Esophagus muscularis mucosa (tissue), 4 donors: Measurements from ENCODE around the gene TRIM7. TPM values are rescaled to one million over a fixed set of nuclear protein-coding genes. Genes with fewer than 3 reads are reported as not detected.

Experiments used
- DNase-seq: peaks from one replicate; pipeline ENCODE4 v3.0.0-alpha.2; 2017; ENCODE audit errors: extremely low spot score
- H3K27ac ChIP-seq, 4 donors: fragments of 200-600 bp; sonication (generic); replicated peaks in 1 of 4; 1 replicate in 3 of 4; 2 replicates in 1 of 4; pipeline ENCODE4 v1.5.1; 2016 to 2019; ENCODE audit warnings: mild to moderate bottlenecking in 1 of 4
- H3K27me3 ChIP-seq, 4 donors: fragments of 200-600 bp; sonication (generic); one replicate each; pipeline versions ENCODE4 v1.5.1 to v1.6.0; 2016 to 2019
- H3K36me3 ChIP-seq, 4 donors: fragments of 200-600 bp; sonication (generic); one replicate each; pipeline ENCODE4 v1.5.1; 2016 to 2019
- H3K4me1 ChIP-seq, 4 donors: fragments of 200-600 bp; sonication (generic); one replicate each; pipeline ENCODE4 v1.5.1; 2016 to 2019
- H3K4me3 ChIP-seq, 4 donors: fragments of 200-600 bp; sonication (generic); 1 replicate in 2 of 4; 2 replicates in 2 of 4; pipeline ENCODE4 v1.5.1; 2016 to 2019; ENCODE audit warnings: mild to moderate bottlenecking in 4 of 4, moderate library complexity in 1 of 4
- H3K9me3 ChIP-seq, 4 donors: fragments of 200-600 bp; sonication (generic); 1 replicate in 3 of 4; 2 replicates in 1 of 4; pipeline ENCODE4 v1.5.1; 2016 to 2019
- EP300 ChIP-seq: sonication (generic); formaldehyde crosslinking; IDR thresholded peaks from one replicate; pipeline ENCODE4 v1.6.1; 2017; ENCODE audit warnings: antibody characterized with exemption
- POLR2A ChIP-seq: fragments of 450-650 bp; IDR thresholded peaks from one replicate; pipeline ENCODE4 v1.6.1; 2017; ENCODE audit warnings: antibody characterized with exemption, moderate library complexity, mild to moderate bottlenecking, low read depth
- POLR2AphosphoS5 ChIP-seq, 2 donors: sonication (generic); formaldehyde crosslinking; IDR thresholded peaks; one replicate each; pipeline ENCODE4 v1.6.1; 2017; ENCODE audit warnings: antibody characterized with exemption in 2 of 2
- WGBS: methylation state at CpG from one replicate; pipeline ENCODE4 v1.1.5; 2018; 5-methylcytosine and 5-hydroxymethylcytosine counted together
- intact Hi-C: fragments of 100-400 bp; cut with DNase I; formaldehyde crosslinking; loops from one replicate; pipeline ENCODE4 v1.15.1; 2023
- total RNA-seq, 4 donors: library from RNA; depleted of rRNA; stranded (reverse); fragments of >200 nt; gene quantifications; one replicate each; pipeline versions ENCODE4 v1.1.0 to v1.2.1, GENCODE V29; 2016
- TF ChIP-seq, protein P1 (sequence below), 3 experiments: fragments of 200-600 bp in 2 of 3; fragments of 450-650 bp in 1 of 3; sonication (generic) in 2 of 3; IDR thresholded peaks; one replicate each; pipeline ENCODE4 v1.5.1; 2017 to 2019; ENCODE audit warnings: antibody characterized with exemption in 3 of 3, mild to moderate bottlenecking in 2 of 3, moderate library complexity in 1 of 3

TRIM7 gene
- total RNA-seq, 4 donors from 2014 or later = 2.1 to 5.8 (median 3.4) TPM

DNA sequence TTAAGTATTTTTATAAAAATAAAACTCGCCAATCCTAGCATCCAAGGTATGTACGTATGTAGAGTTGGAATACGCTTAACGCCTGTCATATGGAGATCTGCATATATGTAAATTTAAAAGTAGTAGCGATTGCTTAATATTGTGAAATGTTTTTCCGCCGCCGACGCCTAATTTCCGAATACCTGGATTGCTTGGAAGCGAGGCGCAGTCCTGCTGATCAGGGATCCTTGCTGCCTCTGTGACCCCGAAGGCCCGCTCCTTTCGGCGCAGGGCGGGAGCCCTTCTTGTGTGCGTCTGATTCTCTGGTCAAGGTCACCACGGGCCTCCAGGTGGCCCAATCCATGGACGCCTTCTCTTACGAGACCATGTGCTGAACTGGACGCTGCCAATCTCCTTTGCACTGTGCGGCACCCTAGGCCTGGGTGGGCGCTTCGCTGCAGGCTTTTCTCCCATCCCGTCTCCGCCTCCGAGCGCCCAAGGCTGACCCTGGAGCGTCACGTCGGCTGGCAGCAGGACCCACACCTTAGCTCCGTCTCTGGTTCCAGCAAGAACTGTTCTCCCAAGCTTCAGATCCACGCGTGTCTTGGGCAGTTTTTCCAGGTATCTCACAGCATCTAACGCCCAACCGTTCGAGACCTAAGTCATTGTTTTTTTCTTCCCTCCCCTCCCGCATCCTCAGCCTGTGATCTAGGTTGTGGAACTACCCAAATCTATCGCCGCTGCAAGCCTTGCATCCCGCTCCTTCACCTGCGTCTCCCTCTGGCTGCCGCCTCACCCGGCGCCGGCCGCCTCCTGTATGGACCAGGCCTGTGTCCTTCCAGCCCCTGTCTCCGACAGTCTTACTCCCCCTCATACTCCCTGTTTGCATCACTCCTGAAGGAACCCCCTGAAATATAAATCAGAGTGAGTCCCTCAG, 14.5 kb upstream of the TRIM7 start:
- DNase-seq = no peak
- intact Hi-C loops = loop anchor here (5.0 kb wide), 1 partner anchor 43 kb away; the partner anchor contains the start of gene TRIM52
- no peak overlapping the region for H3K27ac ChIP-seq
- H3K9me3 ChIP-seq = no peaks in the 10 kb centered on the region
- H3K4me3 ChIP-seq = no peak overlapping the region
- no peak for TF ChIP-seq POLR2AphosphoS5 (IDR thresholded peaks at IDR 0.05)
- TF ChIP-seq, protein P1, sequence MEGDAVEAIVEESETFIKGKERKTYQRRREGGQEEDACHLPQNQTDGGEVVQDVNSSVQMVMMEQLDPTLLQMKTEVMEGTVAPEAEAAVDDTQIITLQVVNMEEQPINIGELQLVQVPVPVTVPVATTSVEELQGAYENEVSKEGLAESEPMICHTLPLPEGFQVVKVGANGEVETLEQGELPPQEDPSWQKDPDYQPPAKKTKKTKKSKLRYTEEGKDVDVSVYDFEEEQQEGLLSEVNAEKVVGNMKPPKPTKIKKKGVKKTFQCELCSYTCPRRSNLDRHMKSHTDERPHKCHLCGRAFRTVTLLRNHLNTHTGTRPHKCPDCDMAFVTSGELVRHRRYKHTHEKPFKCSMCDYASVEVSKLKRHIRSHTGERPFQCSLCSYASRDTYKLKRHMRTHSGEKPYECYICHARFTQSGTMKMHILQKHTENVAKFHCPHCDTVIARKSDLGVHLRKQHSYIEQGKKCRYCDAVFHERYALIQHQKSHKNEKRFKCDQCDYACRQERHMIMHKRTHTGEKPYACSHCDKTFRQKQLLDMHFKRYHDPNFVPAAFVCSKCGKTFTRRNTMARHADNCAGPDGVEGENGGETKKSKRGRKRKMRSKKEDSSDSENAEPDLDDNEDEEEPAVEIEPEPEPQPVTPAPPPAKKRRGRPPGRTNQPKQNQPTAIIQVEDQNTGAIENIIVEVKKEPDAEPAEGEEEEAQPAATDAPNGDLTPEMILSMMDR (IDR thresholded peaks at IDR 0.05) = no peak
- no peak for TF ChIP-seq POLR2A
- no peak for TF ChIP-seq EP300
- H3K4me1 ChIP-seq = peaks cover 21 to 51% (median 45%) of the 10 kb centered on the region in 4 donors
- 66% methylated on average over 42 of the region's 49 CpGs for WGBS
- H3K36me3 ChIP-seq = no peaks in the 10 kb centered on the region
- no peaks in the 10 kb centered on the region for H3K27me3 ChIP-seq

DNA sequence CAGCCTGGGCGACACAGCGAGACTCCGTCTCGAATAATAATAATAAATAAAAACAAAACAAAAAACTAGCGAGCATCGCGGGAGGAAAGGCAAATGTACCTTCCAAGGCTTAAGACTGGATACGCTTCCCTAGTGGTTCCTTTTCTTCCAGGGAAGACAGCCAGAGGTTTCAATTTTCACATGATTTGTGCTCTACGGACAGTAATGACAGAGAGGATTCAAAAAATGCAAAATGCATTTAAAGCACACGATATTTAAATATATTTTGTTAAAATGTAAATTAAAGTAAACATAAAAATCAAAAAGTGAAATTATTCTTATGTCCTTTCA, 13.8 kb upstream of the TRIM7 start:
- DNase-seq = no peak
- no peaks in the 10 kb centered on the region for H3K9me3 ChIP-seq
- WGBS = 25% methylated on average over 10 of the region's 10 CpGs
- TF ChIP-seq POLR2A (no peak), EP300 (no peak), POLR2AphosphoS5 (IDR thresholded peaks at IDR 0.05) (no peak)
- TF ChIP-seq, protein P1 (IDR thresholded peaks at IDR 0.05) = no peak
- peak overlapping the region; percentile 46 to 57 (median 56) for H3K4me3 ChIP-seq
- no peaks in the 10 kb centered on the region for H3K36me3 ChIP-seq
- no peaks in the 10 kb centered on the region for H3K27me3 ChIP-seq
- H3K27ac ChIP-seq = peak overlapping the region; percentile 73 to 81 (median 75)
- H3K4me1 ChIP-seq = peaks cover 15 to 44% (median 38%) of the 10 kb centered on the region in 4 donors
- intact Hi-C loops = no loop called here

DNA sequence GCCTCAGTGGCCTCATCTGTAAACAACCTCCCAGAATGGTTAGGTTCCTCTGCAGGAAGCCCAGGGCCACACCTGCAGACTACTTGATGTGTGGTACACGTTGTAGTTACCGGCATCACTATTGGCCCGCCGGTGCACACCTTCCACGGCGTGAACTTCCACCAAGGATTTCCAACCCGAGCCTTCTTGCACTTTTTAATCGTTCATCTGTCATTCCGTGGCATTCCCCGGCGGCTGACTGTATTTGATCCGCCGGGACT, 12.7 kb upstream of the TRIM7 start:
- H3K9me3 ChIP-seq = no peaks in the 10 kb centered on the region
- 5% methylated on average over 13 of the region's 13 CpGs for WGBS
- peak overlapping the region; percentile 73 to 81 (median 75) for H3K27ac ChIP-seq
- no peaks in the 10 kb centered on the region for H3K36me3 ChIP-seq
- peaks cover 15 to 42% (median 37%) of the 10 kb centered on the region in 4 donors for H3K4me1 ChIP-seq
- H3K4me3 ChIP-seq = peak overlapping the region; percentile 46 to 57 (median 56)
- no peaks in the 10 kb centered on the region for H3K27me3 ChIP-seq
- no peak for TF ChIP-seq POLR2A
- no peak for TF ChIP-seq EP300
- TF ChIP-seq, protein P1 (IDR thresholded peaks at IDR 0.05) = no peak
- TF ChIP-seq POLR2AphosphoS5 (IDR thresholded peaks at IDR 0.05) = no peak
- DNase-seq = no peak
- intact Hi-C loops = no loop called here

DNA sequence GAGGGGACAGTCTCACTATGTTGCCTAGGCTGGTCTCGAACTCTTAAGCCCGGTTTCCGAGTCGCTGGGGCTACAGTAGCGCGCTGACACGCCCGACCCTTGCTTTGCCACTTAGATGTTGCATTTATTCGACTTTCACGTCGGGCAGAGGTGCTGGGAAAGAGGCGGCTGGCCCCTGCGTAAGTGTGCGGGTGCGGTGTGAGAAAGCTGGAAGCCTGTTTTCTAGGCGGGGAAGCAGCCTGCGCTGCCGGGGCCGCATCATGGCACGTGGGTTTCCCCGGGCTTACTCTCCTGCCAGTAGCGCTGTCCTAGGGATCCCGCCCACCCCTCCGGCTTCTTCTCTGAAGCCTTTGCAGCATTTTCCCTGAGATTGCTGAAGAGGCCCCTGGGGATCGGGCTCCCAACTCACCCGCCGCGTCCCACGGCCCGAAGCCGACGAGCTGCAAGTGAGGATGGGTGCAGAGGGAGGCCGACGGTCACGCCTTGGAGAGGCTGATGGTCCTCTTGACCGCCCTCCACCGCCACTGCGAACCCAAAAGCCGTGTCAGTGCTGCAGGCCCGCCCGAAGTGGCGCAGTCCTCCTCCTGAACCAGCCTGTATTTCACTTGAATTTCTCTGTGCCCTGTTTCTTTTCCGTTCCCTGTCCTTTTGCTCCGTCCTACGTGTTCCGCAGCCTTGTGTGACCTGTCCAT, 12.3 kb upstream of the TRIM7 start:
- Histone ChIP-seq H3K36me3 (no peaks in the 10 kb centered on the region), H3K27ac (peak overlapping the region; percentile 73 to 81 (median 75)), H3K27me3 (no peaks in the 10 kb centered on the region), H3K4me3 (peak overlapping the region; percentile 46 to 57 (median 56)), H3K4me1 (peaks cover 15 to 38% (median 34%) of the 10 kb centered on the region in 4 donors), H3K9me3 (no peaks in the 10 kb centered on the region)
- intact Hi-C loops = no loop called here
- no peak for DNase-seq
- WGBS = 2% methylated on average over 45 of the region's 46 CpGs
- TF ChIP-seq, protein P1 (IDR thresholded peaks at IDR 0.05) = no peak
- TF ChIP-seq EP300 (no peak), POLR2AphosphoS5 (IDR thresholded peaks at IDR 0.05) (peak in 1 of 2 donors; percentile 6)
